ENCODE measurements around the gene ARSJ. TPM values are rescaled to one million over a fixed set of nuclear protein-coding genes. Genes with fewer than 3 reads are reported as not detected.
"Not testable (repeated sequence)": the region's sequence is repeated elsewhere in the genome, so short reads cannot be mapped to it uniquely, and the experiment has no call there.

The ARSJ gene
- total RNA-seq, 1 donor from 2014 or later = not detected

DNA sequence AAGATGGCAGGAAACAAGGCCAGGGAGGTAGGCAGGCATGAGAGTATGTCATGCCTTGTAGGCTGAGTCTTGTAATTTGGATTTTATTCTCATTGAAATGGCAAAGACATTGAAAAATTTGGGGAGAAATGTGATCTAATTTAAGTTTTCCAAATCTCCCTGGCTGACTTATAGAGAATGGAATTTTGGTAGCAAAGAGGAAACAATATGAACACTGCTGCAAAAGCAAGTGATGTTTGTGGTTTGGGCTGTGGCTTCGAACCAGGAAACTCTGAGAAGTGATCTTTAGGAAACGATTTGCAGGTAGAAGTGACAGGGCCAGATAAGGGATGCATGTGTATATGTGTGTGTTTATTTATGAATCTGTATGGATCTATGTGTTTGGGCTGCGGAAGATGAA, 35.6 kb downstream of the ARSJ start:
- intact Hi-C loops (cut with micrococcal nuclease) = no loop called here
- Mint-ChIP-seq H3K9me3 (no peaks in the 10 kb centered on the region), H3K27me3 (peaks cover 12% of the 10 kb centered on the region), H3K4me1 (no peaks in the 10 kb centered on the region), H3K4me3 (no peak overlapping the region), H3K27ac (no peak overlapping the region), H3K36me3 (ENCODE audit: low read depth) (no peaks in the 10 kb centered on the region)
- CTCF ChIA-PET = no interaction called here
- POLR2A ChIA-PET = no interaction called here
- ATAC-seq (ENCODE audit: low read depth) (no peak), DNase-seq (no peak)
- no peak for TF ChIP-seq CTCF (IDR thresholded peaks at IDR 0.05)

- CTCF ChIA-PET = no interaction called here
- POLR2A ChIA-PET = no interaction called here
- Mint-ChIP-seq H3K4me1 (no peaks in the 10 kb centered on the region), H3K9me3 (no peaks in the 10 kb centered on the region), H3K27me3 (peaks cover 12% of the 10 kb centered on the region), H3K36me3 (ENCODE audit: low read depth) (no peaks in the 10 kb centered on the region), H3K4me3 (no peak overlapping the region), H3K27ac (no peak overlapping the region)
- no peak for TF ChIP-seq CTCF (IDR thresholded peaks at IDR 0.05)
- ATAC-seq (ENCODE audit: low read depth) = no peak
- no peak for DNase-seq
- intact Hi-C loops (cut with micrococcal nuclease) = no loop called here
Observed at GRCh38 chr4:113943085-113943484, 36.4 kb downstream of the ARSJ start.

- ChIA-PET POLR2A (no interaction called here), CTCF (no interaction called here)
- ATAC-seq (ENCODE audit: low read depth) (no peak), DNase-seq (no peak)
- Mint-ChIP-seq H3K4me3 (no peak overlapping the region), H3K27ac (no peak overlapping the region), H3K9me3 (no peaks in the 10 kb centered on the region), H3K4me1 (no peaks in the 10 kb centered on the region), H3K27me3 (peaks cover 18% of the 10 kb centered on the region), H3K36me3 (ENCODE audit: low read depth) (no peaks in the 10 kb centered on the region)
- TF ChIP-seq CTCF (IDR thresholded peaks at IDR 0.05) = no peak
- intact Hi-C loops (cut with micrococcal nuclease) = no loop called here
Observed at GRCh38 chr4:113941836-113942235, 37.6 kb downstream of the ARSJ start.

GRCh38 chr4:113940103-113940502, 39.3 kb downstream of the ARSJ start:
- H3K4me3 Mint-ChIP-seq; H3K36me3 Mint-ChIP-seq (ENCODE audit: low read depth); intact Hi-C loops (cut with micrococcal nuclease); H3K4me1 Mint-ChIP-seq; ATAC-seq (ENCODE audit: low read depth); POLR2A ChIA-PET; H3K9me3 Mint-ChIP-seq; DNase-seq; CTCF ChIA-PET; H3K27ac Mint-ChIP-seq: not testable (repeated sequence)
- H3K27me3 Mint-ChIP-seq = peaks cover 18% of the 10 kb centered on the region

DNA sequence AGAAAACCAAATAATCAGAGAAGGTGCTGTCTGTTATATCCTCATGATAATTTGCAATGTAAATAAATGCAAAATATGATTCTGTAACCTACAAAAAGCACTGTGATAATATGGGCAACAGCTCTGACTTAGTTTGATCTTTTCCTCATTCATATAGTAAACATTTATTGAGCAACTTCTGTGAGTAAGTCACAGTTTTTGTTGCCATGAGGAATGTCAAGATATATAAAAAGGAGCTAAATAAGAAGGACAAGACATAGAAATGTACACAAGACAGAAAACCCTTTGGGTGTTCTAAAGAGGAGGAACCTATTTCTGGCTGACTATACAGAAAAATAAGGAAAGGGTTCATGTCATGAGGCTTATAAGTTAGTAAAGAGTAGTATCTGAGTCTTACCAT, 44.3 kb downstream of the ARSJ start:
- no peaks in the 10 kb centered on the region for H3K4me1 Mint-ChIP-seq
- no peak for TF ChIP-seq CTCF (IDR thresholded peaks at IDR 0.05)
- no peak for DNase-seq
- H3K4me3 Mint-ChIP-seq = no peak overlapping the region
- ATAC-seq (ENCODE audit: low read depth) = no peak
- no peaks in the 10 kb centered on the region for H3K36me3 Mint-ChIP-seq (ENCODE audit: low read depth)
- intact Hi-C loops (cut with micrococcal nuclease) = no loop called here
- ChIA-PET POLR2A (no interaction called here), CTCF (no interaction called here)
- H3K9me3 Mint-ChIP-seq = no peaks in the 10 kb centered on the region
- H3K27me3 Mint-ChIP-seq = peaks cover 18% of the 10 kb centered on the region
- H3K27ac Mint-ChIP-seq = no peak overlapping the region

- intact Hi-C loops (cut with micrococcal nuclease); POLR2A ChIA-PET; H3K4me1 Mint-ChIP-seq; H3K27ac Mint-ChIP-seq; CTCF ChIA-PET; H3K27me3 Mint-ChIP-seq; H3K36me3 Mint-ChIP-seq (ENCODE audit: low read depth); H3K4me3 Mint-ChIP-seq; H3K9me3 Mint-ChIP-seq; ATAC-seq (ENCODE audit: low read depth); DNase-seq: not testable (repeated sequence)
Observed at GRCh38 chr4:113924706-113925105, 54.7 kb downstream of the ARSJ start.

Measured in activated B cell treated with CpG ODN at 0.5 μM for 24 hours (primary cell).